GM19455 (cell line): Measurements from ENCODE around the gene KIF12.

Source experiments
- ATAC-seq: cut with Tn5 transposase; IDR thresholded peaks from one replicate; pipeline ENCODE4 v1.9.1; 2021; ENCODE audit not compliant: unreplicated experiment

The KIF12 gene

GRCh38 chr9:114070188-114071103 is 28.6 kb downstream of the KIF12 start:
- no peak for ATAC-seq

GRCh38 chr9:114069476-114070187 is 29.5 kb downstream of the KIF12 start:
- ATAC-seq: no peak

- ATAC-seq: no peak
Observed at GRCh38 chr9:114065304-114065703, 33.8 kb downstream of the KIF12 start.

- ATAC-seq: no peak
Observed at GRCh38 chr9:114061830-114062474, 37.1 kb downstream of the KIF12 start.

GRCh38 chr9:114061292-114061691 is 37.8 kb downstream of the KIF12 start:
- ATAC-seq: no peak

GRCh38 chr9:114060711-114061110 is 38.4 kb downstream of the KIF12 start:
- ATAC-seq: no peak

- ATAC-seq: no peak
Observed at GRCh38 chr9:114060070-114060469, 39.0 kb downstream of the KIF12 start.

- ATAC-seq: no peak
Observed at GRCh38 chr9:114059047-114059803, 39.9 kb downstream of the KIF12 start.

GRCh38 chr9:114058688-114059046 is 40.4 kb downstream of the KIF12 start:
- no peak for ATAC-seq

GRCh38 chr9:114057161-114057885 is 41.8 kb downstream of the KIF12 start:
- no peak for ATAC-seq

GRCh38 chr9:114056527-114056926 is 42.6 kb downstream of the KIF12 start:
- no peak for ATAC-seq

- ATAC-seq: no peak
Observed at GRCh38 chr9:114055894-114056293, 43.2 kb downstream of the KIF12 start.

GRCh38 chr9:114055061-114055460 is 44.0 kb downstream of the KIF12 start:
- no peak for ATAC-seq

- ATAC-seq: no peak
Observed at GRCh38 chr9:114054191-114054690, 44.9 kb downstream of the KIF12 start.

GRCh38 chr9:114053246-114054005 is 45.7 kb downstream of the KIF12 start:
- ATAC-seq: no peak

- ATAC-seq: no peak
Observed at GRCh38 chr9:114051706-114052105, 47.4 kb downstream of the KIF12 start.

GRCh38 chr9:114051281-114051680 is 47.8 kb downstream of the KIF12 start:
- no peak for ATAC-seq

GRCh38 chr9:114050646-114051045 is 48.4 kb downstream of the KIF12 start:
- no peak for ATAC-seq

- no peak for ATAC-seq
Observed at GRCh38 chr9:114050226-114050568, 48.9 kb downstream of the KIF12 start.
